IPS-NIHi7 (cell line): ENCODE results near the gene CTLA4.

Experiments
- DNase-seq: peaks from one replicate; pipeline ENCODE4 v3.0.0; 2012; ENCODE audit warnings: mixed read lengths; ENCODE audit errors: extremely low spot score

Gene CTLA4

GRCh38 chr2:203867561-203868200, at the start of gene CTLA4:
Gene CTLA4, plus strand, starts transcription at chr2:203867771. Its CDS starts 172 bp downstream, at chr2:203867943.
- no peak for DNase-seq

- DNase-seq = no peak
Measured at GRCh38 chr2:203818656-203819055, 48.9 kb upstream of the CTLA4 start.

- DNase-seq = no peak
Measured at GRCh38 chr2:203819434-203820133, 48.0 kb upstream of the CTLA4 start.

- DNase-seq = no peak
Measured at GRCh38 chr2:203820969-203821368, 46.6 kb upstream of the CTLA4 start.

GRCh38 chr2:203822240-203822639, 45.3 kb upstream of the CTLA4 start:
- DNase-seq = no peak

GRCh38 chr2:203823173-203823572, 44.4 kb upstream of the CTLA4 start:
- no peak for DNase-seq

- no peak for DNase-seq
Measured at GRCh38 chr2:203824057-203824456, 43.5 kb upstream of the CTLA4 start.

GRCh38 chr2:203824603-203825002, 43.0 kb upstream of the CTLA4 start:
- DNase-seq = no peak

GRCh38 chr2:203826704-203827103, 40.9 kb upstream of the CTLA4 start:
- no peak for DNase-seq

- DNase-seq = no peak
Measured at GRCh38 chr2:203830304-203831055, 37.1 kb upstream of the CTLA4 start.

- DNase-seq = no peak
Measured at GRCh38 chr2:203835420-203835819, 32.2 kb upstream of the CTLA4 start.

GRCh38 chr2:203835892-203836800, 31.4 kb upstream of the CTLA4 start:
- DNase-seq = no peak

GRCh38 chr2:203840655-203841205, 26.8 kb upstream of the CTLA4 start:
- DNase-seq = no peak

- no peak for DNase-seq
Measured at GRCh38 chr2:203841654-203842053, 25.9 kb upstream of the CTLA4 start.

GRCh38 chr2:203842373-203842772, 25.2 kb upstream of the CTLA4 start:
- no peak for DNase-seq

- no peak for DNase-seq
Measured at GRCh38 chr2:203846490-203847105, 21.0 kb upstream of the CTLA4 start.

- DNase-seq = no peak
Measured at GRCh38 chr2:203849010-203849409, 18.6 kb upstream of the CTLA4 start.

GRCh38 chr2:203852760-203853159, 14.8 kb upstream of the CTLA4 start:
- no peak for DNase-seq

- DNase-seq = no peak
Measured at GRCh38 chr2:203853271-203853670, 14.3 kb upstream of the CTLA4 start.

GRCh38 chr2:203853722-203854121, 13.8 kb upstream of the CTLA4 start:
- no peak for DNase-seq

- DNase-seq = no peak
Measured at GRCh38 chr2:203855274-203855673, 12.3 kb upstream of the CTLA4 start.
